GM12892 (cell line): ENCODE data around the gene DRP2.

ENCODE experiments used
- POLR2A ChIP-seq: IDR thresholded peaks from 2 replicates; pipeline ENCODE4 v1.6.1; 2011; ENCODE audit warnings: low read depth, low read length, control low read depth
- POLR2AphosphoS5 ChIP-seq: IDR thresholded peaks from 2 replicates; pipeline ENCODE4 v1.6.1; 2011; ENCODE audit warnings: low read depth, low read length, control low read depth
- TAF1 ChIP-seq: IDR thresholded peaks from 2 replicates; pipeline ENCODE4 v1.6.1; 2011; ENCODE audit warnings: low read depth, mild to moderate bottlenecking, control low read depth, low read length, borderline replicate concordance

DNA sequence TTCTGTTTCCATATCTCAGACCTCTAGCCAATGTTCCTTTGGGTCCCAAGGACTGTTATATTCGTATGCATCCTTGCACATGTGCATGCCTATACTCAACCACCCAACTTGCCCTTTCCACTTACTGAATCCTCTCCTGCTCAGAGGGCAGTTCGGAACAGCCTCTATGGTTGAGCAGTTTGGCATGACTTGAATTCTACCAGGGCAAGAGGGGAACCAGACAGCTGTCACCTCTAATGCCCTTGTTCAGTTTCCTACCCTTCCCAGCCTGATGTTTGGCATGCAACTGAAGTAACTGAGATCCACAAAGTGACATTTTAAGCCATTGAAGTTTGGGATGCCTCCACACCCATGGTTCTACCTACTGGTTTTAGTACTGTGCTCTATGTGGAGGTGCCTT is 17.5 kb downstream of the DRP2 start:
- TF ChIP-seq POLR2AphosphoS5, result no peak
- no peak for TF ChIP-seq POLR2A
- no peak for TF ChIP-seq TAF1
